ENCODE measurements around the gene SH3PXD2A.

Gene SH3PXD2A

DNA sequence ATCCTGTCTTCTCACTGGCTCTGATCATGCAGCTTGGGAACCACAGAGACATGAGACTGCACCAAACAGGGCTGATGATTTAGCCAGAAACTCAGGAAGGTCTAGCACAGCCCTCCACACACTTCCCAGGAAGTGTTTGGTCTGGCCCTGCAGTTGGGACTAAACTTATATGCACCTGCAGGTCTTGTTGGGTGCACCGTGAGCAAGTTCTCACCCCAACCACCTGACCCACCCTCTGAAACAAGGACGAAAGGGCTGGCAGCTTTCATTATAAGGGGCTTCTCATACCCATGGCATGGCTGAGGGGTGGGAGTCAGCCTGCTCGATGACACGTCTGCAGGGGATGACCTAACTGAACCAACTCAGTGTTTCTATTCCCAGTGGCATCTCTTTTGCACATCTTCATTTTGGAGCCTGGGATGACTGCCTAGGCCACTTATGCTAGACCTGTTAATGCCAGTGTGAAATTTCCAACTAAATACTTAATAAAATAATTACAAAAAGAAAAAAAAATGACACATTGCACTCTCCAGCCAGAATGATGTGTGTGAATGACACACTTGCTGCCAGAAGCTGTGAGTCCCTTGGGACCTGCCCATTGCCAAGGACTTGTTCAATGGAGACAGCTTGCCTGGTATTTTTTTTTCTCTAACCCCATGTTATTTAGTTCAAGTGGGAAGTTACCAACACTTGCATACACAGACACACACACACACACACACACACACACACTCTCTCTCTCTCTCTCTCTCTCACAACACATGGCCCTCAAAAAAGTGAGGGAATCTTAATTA lies 259.2 kb downstream of the SH3PXD2A start:
- DNase-seq, result no peak

- no peak for DNase-seq
These were observed 262.3 kb downstream of the SH3PXD2A start for GRCh38 chr10:103593022-103593570.

DNA sequence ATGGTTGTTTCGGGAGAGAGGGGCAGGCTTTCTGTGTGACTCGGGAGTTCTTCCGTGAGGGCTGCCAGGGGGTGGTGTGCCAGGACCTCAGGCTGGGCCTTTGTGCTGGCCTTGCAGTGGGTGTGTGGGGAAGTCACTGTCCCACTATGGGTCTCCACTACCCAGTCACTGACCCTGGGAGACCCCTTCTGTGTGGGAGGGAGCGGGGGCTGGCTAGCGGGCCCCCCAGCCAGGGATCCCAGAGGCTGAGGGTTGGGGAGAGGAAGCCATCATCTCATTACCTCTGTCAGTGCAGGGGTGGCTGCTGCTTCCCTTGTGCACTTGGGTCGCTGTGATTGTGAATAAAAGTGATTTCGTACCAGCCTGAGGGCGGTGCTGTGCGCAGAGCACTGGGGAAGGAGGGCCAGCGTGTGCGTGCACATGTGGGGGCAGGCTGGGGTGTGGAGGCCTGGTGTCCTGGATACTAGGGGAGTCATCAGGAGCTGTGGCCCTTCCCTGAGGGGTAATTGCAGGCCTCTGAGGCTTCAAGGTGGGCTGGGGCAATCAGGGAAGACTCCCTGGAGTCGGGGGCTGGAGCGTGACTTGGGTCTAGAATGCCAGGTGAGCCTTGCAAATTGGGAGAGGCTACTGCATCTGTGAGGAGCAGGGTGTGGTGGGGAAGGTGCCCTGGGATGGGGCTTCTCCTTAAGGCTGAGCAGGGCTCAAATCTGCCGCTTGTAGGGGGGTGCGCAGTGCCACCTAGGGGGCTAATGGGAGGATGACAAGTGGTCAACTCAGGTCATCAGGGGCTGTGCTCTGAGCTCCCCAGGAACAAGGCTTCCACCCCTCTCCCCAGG lies 263.0 kb downstream of the SH3PXD2A start:
- DNase-seq, result peak; percentile 27

GRCh38 chr10:103590744-103591291 lies 264.6 kb downstream of the SH3PXD2A start:
- no peak for DNase-seq

DNA sequence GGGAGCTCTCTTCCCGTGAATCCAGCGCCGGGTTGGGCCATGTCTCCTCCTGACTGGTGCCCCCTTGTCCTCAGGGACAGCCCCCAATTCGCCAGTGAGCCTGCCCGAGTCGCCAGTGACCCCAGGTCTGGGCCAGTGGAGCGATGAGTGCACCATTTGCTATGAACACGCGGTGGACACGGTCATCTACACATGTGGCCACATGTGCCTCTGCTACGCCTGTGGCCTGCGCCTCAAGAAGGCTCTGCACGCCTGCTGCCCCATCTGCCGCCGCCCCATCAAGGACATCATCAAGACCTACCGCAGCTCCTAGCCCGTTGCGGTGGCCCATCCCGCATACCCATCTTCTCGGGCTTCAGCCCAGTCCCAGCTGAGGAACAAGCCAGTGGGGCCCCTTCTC lies 265.3 kb downstream of the SH3PXD2A start:
- DNase-seq, result no peak

DNA sequence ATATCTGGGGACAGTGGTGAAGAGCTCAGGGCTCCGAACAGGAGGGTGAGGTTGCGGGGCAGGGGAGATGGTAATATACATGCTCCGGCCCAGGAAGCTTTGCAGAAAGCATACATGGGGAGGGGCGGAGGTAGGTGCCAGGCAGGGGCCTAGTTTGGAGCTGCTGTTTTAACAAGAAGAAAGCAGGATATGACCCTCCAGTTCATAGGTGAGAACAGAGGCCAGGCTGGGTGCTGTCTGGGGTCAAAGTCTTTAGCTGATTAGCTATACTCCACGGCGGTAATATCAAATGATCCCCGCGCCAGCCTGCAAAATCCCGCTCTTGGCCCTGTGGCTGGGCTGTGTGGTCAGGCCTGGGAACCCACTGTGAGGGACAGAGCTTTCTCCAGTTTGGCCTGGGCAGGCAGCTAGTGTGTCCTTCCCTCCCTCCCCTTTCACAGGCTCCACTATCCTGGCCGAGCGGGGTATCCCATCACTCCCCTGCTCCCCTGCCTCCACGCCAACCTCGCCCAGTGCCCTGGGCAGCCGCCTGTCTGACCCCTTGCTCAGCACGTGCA lies 266.2 kb downstream of the SH3PXD2A start:
- DNase-seq, result no peak

GRCh38 chr10:103587073-103587472 lies 268.3 kb downstream of the SH3PXD2A start:
- no peak for DNase-seq

- DNase-seq, result no peak
These were observed 270.4 kb downstream of the SH3PXD2A start for GRCh38 chr10:103585011-103585405.

GRCh38 chr10:103584216-103585010 lies 271.0 kb downstream of the SH3PXD2A start:
- no peak for DNase-seq

DNA sequence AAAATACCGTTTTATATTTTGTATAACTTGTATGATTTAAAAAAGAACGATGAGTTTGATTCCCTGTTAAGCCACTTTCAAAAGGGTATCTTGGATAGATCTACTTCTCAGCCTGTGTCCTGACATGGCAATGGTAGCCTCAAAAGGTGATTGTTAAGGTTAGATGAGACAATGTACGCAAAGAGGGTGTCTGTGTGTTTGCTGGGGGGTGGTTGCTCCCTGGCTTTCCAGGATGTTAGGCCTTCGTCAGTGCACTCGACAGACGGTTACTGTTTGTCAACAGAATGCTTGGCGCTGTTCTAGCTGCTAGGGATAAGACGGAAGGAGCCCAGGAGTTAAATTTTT lies 271.5 kb downstream of the SH3PXD2A start:
- DNase-seq, result no peak

- no peak for DNase-seq
These were observed 272.8 kb downstream of the SH3PXD2A start for GRCh38 chr10:103582331-103583123.

GRCh38 chr10:103581499-103581898 lies 273.9 kb downstream of the SH3PXD2A start:
- DNase-seq, result no peak

GRCh38 chr10:103580430-103580829 lies 274.9 kb downstream of the SH3PXD2A start:
- DNase-seq, result no peak

DNA sequence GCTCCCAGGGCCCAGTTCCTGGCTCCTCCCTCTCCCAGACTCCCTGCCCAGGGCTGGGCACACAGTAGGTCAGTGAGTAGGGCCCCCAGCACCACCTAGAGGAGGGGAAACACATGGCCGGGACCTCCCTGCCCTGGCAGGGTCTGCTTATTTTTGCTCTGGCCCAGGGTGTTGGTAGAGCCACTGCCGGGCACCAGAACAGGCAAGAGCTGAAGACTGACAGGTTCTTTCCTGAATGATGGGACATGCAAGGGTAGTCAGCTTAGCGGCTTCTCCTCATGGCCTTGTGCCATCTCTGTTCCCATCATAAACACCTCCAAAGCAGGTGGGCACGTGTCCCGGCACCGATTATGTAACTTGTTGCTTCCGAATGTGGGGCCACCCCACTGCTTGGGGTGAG lies 275.4 kb downstream of the SH3PXD2A start:
- DNase-seq, result no peak

GRCh38 chr10:103578782-103579382 lies 276.5 kb downstream of the SH3PXD2A start:
- DNase-seq, result no peak

DNA sequence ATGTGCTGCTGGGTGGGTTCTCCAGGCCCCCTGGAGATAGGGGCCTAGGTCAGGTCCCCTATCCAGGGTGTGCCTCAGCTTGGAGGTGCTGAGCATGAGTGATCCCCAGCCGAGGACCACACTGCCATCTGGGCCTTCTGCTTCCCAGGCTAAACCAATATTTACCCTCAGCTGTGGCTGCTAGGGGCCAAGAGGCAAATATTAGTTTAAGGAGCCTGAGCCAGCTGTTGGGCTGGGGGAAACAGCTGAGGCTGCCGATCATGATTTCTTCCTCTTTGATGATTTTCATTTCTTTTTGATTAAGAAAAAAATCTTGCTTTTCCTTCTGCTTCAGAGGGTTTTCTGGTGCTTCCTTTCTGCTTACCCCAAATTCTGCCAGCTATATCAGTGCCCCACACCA lies 278.5 kb downstream of the SH3PXD2A start:
- DNase-seq, result no peak

GRCh38 chr10:103576076-103576471 lies 279.3 kb downstream of the SH3PXD2A start:
- DNase-seq, result no peak

DNA sequence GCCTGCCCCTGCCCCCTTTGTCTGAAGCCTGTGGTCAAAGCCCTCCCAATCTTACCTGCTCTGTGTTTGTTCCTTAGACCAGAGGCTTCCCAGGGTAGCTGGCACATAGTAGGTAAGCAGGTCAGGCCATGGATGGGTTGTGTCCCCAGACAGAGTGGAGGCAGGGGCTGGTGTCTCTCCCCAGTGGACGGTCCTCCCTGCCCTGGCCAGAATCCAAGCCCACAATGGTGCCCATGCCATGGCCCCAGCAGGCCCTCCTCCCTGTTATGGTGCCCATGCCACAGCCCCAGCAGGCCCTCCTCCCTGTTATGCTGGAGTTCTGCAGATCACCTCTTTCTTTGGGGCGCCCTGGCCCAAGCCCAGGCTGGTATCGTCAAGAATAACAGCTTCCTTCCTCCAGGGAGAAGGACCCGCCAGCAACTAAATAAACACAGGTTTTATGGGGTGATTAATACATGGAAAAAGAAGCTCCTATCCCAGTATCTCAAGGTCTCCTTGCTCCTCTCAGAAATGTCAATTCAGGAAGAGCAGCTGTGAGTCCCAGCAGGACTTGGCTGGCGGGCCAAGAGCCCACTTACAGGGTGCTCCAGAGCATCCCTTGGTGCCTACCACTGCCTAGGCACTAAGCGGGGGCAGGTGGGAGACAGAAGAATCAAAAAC lies 279.8 kb downstream of the SH3PXD2A start:
- DNase-seq, result no peak

DNA sequence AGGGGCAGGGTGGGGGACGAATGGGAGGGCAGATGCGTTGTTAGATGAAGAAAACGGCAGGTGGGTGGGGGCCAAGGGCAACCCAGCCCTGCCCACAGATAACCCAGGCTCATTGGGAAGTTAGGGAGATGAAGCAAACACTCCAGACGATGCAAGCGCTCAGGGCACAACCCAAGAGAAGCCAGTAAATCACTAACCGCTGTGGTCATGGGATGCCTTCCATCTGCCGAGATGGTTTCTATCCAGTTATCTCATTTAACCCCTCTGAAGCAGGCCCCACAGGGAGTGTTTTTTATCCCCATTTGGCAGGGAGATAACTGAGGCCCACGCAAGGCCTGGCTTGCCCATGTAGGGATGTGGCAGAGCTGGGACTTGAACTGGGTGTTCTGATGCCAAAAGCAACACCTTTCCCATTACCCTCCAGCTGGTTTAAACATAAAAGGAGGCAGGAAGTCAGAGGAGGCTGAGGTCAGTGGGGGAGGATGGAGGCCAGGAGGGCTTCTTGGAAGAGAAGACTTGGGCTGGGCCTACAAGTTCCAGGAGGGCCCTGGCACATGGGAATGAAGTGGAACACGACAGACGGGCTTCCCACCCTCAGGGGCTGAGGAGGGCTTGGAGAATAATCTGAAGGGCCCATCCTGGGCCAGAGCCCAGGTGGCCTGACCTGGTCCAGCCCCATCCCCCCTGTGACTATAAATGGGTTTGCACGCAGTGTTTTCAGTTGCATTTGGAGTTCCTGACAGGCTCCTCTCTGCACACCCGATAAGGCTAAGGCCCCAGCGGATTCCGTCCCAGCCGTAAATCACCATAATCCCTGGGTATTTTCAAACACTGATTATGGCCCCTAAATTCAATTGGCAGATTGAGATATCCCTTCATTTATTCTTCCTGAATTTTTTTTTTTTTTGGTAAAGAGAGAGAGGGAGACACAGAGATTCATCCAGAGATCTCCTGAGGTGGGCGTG lies 281.0 kb downstream of the SH3PXD2A start:
- DNase-seq, result no peak

DNA sequence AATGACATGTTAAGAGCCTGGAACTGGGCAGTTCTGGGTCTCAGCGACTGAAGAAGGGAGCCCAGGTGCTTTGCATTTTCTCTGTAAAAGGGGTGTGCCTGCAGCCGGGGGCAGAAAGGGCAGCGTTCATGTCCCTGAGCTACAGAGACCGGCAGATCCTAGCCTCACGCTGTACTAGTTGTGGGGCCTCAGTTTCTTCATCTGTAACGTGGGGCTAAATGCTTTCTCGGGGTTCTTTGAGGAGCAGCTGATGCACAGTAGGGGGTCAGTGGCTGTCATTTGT lies 282.2 kb downstream of the SH3PXD2A start:
- no peak for DNase-seq
